ENCODE measurements around the gene COG2.
"Not testable (repeated sequence)": the region's sequence is repeated elsewhere in the genome, so short reads cannot be mapped to it uniquely, and the experiment has no call there.

The COG2 gene

GRCh38 chr1:230669543-230669942 lies 27.3 kb downstream of the COG2 start:
- no peak for DNase-seq (ENCODE audit: low spot score)

DNA sequence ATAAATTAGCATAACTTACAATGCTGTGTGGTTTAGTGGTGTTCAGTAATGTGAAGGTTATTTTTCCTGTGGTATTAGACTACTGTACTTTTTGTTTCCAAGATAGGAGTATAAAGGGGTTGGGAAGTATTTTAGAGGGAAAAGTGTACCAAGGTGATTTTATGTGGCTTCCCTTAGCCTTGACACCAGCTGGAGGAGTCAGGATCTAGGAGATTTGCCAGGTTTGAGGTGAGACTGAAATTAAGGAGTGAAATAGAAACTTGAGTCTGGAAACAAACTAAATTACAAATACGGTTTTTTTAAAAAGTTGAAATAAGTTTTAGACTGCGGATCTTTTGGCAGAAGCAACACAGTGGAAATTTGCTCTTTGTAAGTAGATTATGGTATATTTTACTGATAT lies 32.3 kb downstream of the COG2 start:
- no peak for DNase-seq (ENCODE audit: low spot score)

GRCh38 chr1:230677200-230677599 lies 34.9 kb downstream of the COG2 start:
- DNase-seq (ENCODE audit: low spot score) = no peak

DNA sequence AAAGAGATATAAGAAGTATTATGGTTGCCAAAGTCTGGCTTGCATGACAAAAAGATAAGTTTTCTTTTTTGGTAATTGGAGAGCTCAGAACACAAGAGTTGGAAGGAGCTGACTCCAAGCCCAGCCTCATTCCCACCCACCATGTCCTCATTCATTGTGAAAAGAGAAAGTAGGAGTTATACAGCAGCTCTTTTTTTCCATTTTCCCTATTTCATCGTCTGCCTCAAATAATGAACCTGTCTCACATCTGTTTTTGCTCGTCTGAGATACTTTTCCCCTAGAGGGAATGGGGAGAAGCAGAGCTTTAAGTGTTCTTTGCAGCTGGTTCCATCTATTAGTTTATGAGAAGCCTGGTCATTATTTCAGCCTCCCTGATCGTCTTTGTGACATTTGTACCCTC lies 36.9 kb downstream of the COG2 start:
- DNase-seq (ENCODE audit: low spot score) = no peak

GRCh38 chr1:230679825-230680224 lies 37.5 kb downstream of the COG2 start:
- no peak for DNase-seq (ENCODE audit: low spot score)

- DNase-seq (ENCODE audit: low spot score) = no peak
Measured at GRCh38 chr1:230680300-230681025, 38.2 kb downstream of the COG2 start.

GRCh38 chr1:230681599-230681998 lies 39.3 kb downstream of the COG2 start:
- no peak for DNase-seq (ENCODE audit: low spot score)

GRCh38 chr1:230682274-230682673 lies 40.0 kb downstream of the COG2 start:
- no peak for DNase-seq (ENCODE audit: low spot score)

- no peak for DNase-seq (ENCODE audit: low spot score)
Measured at GRCh38 chr1:230682882-230683610, 40.8 kb downstream of the COG2 start.

- no peak for DNase-seq (ENCODE audit: low spot score)
Measured at GRCh38 chr1:230684146-230684545, 41.9 kb downstream of the COG2 start.

GRCh38 chr1:230684998-230685397 lies 42.7 kb downstream of the COG2 start:
- DNase-seq (ENCODE audit: low spot score) = no peak

DNA sequence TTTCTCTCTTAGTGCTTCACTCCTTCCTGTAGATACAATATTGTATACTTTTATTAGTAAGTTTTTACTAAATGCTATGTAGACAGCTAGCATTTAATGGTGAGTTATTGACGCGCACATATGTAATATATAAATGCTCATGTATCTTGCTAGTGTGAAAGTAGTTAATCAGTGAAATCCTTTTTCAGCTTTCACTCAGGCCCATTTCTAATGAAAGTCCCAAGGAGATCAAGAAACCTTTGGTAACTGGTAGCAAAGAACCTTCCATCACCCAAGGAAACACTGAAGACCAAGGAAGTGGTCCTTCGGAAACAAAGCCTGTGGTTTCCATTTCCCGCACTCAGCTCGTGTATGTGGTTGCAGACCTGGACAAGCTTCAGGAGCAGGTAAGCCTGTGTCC lies 44.5 kb downstream of the COG2 start:
- no peak for DNase-seq (ENCODE audit: low spot score)

GRCh38 chr1:230690101-230690500 lies 47.8 kb downstream of the COG2 start:
- DNase-seq (ENCODE audit: low spot score) = no peak

DNA sequence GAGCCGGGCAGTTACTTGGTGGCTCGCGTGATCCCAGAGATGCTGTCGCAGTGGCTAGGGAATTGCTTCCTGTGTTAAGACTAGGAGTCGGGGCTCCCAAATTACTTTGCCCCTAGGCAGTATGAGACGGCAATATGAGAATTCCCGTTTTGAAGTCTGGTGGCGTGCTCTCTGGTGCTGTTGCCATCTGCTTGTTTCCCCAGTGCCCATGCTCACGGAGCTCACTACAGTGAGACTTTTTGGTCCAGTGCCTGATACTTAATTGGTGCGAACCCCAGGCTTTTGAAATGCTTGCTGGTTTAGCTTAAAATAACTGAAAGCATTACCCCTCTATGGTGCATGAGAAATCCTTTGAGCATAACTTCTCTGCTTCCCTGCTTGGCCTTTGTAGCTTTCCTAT lies 49.3 kb downstream of the COG2 start:
- no peak for DNase-seq (ENCODE audit: low spot score)

- DNase-seq (ENCODE audit: low spot score) = no peak
Measured at GRCh38 chr1:230693221-230693620, 50.9 kb downstream of the COG2 start.

DNA sequence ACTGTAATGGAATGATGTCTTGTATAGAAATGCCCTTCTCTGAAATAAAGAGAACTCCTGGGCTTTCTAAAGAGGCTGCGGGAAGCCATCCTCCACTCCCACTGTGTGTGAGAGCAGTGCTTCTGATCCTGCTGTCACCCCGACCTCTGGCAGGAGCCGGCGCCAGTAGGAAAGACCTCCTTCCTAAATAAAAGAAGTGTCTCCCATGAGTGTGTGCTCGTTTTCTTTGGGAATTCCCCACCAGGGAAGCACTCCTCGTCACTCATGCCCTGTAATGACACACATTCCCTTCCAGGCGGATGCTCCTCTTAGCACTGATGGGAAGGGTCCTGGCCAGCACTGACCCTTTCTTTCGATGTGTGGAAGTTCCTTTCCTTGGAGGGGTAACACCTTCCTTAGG lies 51.5 kb downstream of the COG2 start:
- DNase-seq (ENCODE audit: low spot score) = no peak

DNA sequence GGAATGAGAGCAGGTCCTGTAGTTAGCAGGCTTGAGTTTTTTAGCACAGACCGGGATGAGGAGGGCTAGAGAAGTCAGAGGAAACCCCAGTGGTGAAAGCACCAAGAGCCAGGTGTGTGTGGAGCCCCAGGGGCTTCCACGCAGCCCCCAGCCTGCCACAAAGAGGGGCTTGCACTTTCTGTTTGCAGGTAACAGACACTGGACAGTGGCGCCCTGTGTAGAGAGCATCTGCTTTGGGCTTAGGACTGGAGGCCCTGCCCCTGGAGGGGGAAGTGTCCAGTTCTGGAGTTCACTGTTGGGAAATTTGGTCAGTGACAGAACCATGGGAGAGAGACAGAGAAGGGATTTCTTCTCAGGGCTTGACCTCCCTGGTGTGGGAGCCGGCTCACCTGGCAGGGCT lies 52.2 kb downstream of the COG2 start:
- DNase-seq (ENCODE audit: low spot score) = no peak

DNA sequence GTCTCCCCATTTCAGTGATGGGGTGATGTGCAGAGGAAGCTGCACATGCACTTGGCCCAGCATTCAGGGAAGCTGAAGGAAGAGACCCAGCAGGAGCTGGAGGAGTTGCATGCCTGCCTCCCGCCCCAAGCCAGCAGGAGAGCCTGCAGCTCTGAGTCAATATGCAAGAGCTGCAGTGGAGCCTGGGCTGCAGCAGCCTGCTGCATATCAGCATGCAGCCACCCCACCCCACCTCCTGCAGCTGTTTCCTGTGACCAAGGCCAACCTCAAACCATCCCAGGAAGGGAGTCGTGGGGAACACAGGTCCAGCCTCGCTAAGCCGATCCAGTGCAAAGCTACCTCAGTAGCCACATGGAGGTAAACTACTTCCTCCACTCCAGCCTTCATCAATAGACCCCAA lies 52.7 kb downstream of the COG2 start:
- no peak for DNase-seq (ENCODE audit: low spot score)

DNA sequence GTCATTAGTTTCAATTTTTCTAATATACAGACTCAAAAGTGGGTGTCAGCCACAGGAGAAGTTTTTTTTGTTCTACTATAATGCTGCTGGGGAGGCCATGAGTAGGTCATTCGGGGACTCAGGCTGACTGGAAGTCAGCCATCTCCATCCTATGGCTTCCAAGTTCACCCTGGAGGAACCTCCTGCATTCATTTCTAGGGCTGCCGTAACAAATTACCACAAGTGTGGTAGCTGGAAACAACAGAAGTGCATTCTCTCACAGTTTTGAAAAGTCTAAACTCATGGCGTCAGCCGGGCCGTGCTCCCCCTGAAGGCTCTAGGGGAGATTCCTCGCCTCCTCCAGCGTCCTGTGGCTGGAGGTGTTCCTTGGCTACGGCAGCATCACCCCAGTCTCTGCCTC lies 53.9 kb downstream of the COG2 start:
- no peak for DNase-seq (ENCODE audit: low spot score)

DNA sequence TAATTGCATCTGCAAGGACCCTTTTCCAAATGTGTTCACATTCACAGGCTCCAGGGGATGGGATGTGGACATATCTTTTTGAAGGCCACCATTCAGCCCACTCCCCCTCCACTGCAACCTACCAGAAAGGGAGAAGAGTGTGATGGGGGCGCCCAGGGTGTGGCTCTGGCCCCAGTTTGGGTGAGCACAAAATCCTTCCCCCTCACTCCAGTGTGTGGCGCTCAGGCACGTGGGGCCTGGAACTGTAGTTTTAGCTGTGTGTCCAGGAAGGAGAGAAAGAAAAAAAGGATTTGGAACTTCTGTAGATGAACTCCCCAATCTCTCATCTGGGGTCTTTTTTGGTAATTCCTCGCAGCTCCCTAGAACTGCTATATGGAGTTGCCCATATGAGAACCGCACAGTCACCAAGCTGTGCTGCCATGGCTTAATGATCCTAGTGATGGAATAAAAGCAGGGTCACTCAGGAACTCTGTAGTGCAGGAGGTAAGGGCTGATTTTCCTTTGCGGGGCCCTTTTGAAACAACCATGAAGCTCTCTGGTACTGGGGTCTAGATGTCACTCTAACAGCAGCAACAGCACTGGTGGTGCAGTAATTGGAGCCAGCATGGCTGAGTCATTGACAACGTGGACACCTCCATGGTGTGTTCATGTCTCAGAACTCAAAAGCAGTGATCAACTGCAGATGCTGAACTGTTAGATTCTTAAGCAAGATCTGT lies 54.6 kb downstream of the COG2 start:
- DNase-seq (ENCODE audit: low spot score) = no peak

DNA sequence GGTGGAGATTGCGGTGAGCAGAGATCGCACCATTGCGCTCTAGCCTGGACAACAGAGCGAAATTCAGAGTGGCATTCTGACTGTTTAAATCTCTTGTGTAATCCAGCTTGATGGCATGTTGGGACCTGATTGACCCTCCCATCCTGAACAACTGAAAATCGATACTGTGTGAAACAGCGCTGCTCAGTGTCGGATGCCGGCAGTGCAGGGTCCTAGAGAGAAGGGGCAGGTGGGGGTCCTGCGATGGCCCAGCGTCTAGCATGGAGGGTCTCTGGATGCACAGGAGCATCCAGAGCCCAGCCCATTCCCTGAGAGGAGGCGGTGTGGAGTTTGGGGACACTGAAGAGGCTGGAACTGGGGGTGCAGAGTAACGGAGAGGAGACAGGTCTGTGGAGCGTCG lies 55.8 kb downstream of the COG2 start:
- no peak for DNase-seq (ENCODE audit: low spot score)

DNA sequence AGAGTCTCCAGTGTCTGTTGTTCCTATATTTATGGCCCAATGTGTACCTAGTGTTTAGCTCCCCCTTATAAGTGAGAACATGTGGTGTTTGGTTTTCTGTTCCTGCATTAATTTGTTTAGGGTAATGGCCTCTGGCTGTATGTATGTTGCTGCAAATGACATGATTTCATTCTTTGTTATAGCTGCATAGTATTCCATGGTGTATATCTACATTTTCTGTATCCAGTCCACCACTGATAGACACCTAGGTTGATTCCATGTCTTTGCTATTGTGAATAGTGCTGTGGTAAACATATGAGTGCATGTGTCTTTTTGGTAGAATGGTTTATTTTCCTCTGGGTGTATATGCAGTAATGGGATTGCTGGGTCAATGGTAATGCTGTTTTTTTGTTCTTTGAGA lies 56.7 kb downstream of the COG2 start:
- DNase-seq (ENCODE audit: low spot score) = not testable (repeated sequence)

DNA sequence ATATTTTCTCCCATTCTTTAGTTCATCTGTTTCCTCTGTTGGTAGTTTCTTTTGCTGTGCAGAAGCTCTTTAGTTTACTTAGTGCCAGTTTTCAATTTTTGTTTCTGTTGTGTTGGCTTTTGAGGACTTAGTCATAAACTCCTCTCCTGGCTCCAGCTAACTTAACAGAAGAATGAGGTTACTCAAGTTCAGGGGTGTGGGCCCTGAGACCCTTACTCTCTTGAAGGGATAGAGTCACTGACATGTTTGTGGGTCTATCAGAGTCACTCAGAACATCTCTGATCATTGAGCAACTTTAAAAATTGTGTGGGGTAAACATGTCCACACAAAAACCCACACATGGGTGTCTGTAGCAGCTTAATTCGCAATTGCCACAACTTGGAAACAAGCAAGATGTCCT lies 57.4 kb downstream of the COG2 start:
- no peak for DNase-seq (ENCODE audit: low spot score)
